HPDE6-E6E7 (cell line): ENCODE results near the gene AKR1C1.
"Not testable (repeated sequence)": the region's sequence is repeated elsewhere in the genome, so short reads cannot be mapped to it uniquely, and the experiment has no call there.

Experiments
- DNase-seq: peaks from one replicate; pipeline ENCODE4 v3.0.0; 2011; ENCODE audit warnings: missing footprints; ENCODE audit errors: extremely low spot score

AKR1C1 gene

GRCh38 chr10:4983615-4984216 lies 20.5 kb downstream of the AKR1C1 start:
- no peak for DNase-seq

DNA sequence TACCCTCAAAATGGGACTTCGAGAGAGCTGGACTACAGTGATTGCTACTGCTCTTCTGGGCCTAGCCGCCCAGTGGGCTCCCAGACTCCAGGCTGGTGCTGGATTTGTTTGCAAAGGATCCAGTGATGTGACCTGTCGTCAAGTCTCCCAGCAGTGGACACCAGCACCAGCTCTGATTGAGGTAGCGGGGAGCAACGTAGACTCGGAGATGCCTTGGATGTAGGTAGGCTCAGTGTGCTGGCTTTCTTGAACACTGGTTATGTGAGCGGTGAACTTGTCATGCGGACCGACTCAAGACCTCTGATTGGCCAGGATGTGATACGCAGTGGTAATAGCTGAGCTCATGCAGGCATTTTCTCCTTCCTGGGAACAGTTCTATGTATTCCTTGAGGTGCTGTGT lies 21.0 kb downstream of the AKR1C1 start:
- DNase-seq, result no peak

GRCh38 chr10:4984971-4985594 lies 21.9 kb downstream of the AKR1C1 start:
- no peak for DNase-seq

GRCh38 chr10:4988000-4988641 lies 24.9 kb downstream of the AKR1C1 start:
- not testable (repeated sequence) for DNase-seq

GRCh38 chr10:4990217-4990616 lies 27.0 kb downstream of the AKR1C1 start:
- DNase-seq, result no peak

DNA sequence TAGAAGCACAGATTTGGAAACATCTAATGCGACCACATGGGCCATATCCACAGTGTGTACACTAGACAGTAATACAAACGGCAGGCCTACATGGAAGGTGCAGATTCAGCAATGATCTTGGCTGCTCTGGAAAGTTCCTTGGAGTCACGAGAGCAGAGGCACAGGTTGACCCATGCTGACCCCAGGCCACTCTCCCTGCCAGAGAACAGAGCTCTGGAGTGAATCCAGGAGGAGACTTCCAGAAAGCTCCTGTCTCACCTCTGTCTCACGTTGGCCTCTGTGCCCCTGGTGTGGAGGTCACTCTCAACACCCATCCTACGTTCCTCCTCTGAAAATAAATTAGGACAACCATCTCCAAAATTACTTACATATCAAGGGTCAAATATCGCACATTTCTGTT lies 28.2 kb downstream of the AKR1C1 start:
- not testable (repeated sequence) for DNase-seq

GRCh38 chr10:4992564-4992963 lies 29.3 kb downstream of the AKR1C1 start:
- DNase-seq, result not testable (repeated sequence)

GRCh38 chr10:4994260-4994659 lies 31.0 kb downstream of the AKR1C1 start:
- DNase-seq, result not testable (repeated sequence)

- DNase-seq, result no peak
These were observed 35.5 kb downstream of the AKR1C1 start for GRCh38 chr10:4998671-4999070.

GRCh38 chr10:5002013-5002727 lies 39.0 kb downstream of the AKR1C1 start:
- DNase-seq, result no peak

DNA sequence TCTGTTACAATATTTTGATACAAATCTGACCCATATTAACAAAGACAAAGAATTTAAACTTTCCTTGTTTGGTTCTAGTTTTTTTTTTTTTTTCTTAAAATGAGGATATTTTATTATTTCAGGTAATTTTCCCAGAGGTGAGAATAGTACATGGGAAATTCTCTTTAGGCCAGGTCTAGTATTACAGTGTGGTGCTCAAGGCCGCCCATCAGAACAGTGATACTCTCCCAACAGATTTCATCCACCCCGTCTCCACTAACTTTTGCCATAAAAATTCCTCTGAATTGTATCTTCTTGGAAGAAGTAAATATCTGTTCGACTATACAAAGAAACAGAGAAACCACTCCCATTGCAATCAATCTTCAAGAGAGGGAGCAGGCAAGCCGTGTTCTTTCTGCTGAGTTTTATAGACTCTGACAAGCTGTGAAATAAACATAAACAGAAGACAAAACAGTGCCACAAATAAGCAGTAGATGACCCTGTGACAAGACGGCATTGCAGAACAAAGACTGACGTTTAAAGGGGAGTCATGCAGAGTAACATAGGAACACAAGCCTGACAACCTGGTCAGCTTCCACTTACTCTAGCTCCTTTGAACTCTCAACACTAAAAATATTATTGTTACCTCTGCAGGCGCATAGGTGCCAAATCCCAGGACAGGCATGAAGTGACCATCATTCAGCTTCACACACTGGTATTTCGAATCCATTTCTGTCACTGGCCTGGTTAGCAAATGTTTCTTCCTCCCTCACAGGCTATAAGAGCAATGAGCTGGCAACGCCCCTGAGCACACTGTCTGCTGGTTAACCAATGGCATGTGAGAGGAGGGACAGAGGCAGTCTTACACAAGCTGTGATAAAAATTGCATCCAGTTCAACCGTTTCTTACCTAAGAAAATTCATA lies 40.2 kb downstream of the AKR1C1 start, which contains the start of gene AKR1C2:
Gene AKR1C2 (minus strand): TSS at position 731 of the 903 bp plus-strand sequence. CDS start 22 bp downstream, at position 709.
- not testable (repeated sequence) for DNase-seq

DNA sequence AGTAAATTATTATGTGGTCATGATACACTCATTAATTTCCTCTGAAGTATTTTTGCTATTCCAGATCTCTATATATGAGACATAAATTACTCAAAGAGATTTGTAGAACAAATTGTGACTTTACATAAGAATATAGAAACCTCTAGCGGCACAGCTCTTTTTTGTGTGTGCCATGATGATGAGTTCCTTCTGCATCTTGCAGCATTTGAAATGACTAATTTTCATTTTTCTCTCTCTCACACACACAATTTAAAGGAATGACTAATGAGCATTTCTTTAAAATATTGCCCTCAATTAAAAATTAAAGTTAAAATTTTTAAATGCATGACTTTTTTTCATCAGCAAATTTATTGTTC lies 40.8 kb downstream of the AKR1C1 start:
- DNase-seq, result not testable (repeated sequence)

DNA sequence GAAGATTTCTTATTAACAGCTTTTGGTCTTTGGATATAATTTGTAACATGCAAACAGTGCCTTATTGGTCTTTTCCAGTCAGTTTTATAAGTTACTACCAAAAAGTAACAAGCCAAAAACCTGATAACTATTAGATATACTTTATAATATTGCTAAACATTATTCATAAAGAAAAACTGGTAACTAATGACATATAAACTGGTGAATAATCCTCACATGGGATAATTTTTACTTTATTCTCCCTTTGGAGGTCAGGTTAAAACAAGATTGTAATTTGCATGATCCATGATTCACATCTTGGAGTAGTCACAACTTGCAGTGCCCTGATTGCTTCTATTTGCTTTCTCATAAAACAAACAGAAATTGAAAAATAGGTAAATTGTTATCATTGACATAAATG lies 41.3 kb downstream of the AKR1C1 start:
- DNase-seq, result not testable (repeated sequence)

DNA sequence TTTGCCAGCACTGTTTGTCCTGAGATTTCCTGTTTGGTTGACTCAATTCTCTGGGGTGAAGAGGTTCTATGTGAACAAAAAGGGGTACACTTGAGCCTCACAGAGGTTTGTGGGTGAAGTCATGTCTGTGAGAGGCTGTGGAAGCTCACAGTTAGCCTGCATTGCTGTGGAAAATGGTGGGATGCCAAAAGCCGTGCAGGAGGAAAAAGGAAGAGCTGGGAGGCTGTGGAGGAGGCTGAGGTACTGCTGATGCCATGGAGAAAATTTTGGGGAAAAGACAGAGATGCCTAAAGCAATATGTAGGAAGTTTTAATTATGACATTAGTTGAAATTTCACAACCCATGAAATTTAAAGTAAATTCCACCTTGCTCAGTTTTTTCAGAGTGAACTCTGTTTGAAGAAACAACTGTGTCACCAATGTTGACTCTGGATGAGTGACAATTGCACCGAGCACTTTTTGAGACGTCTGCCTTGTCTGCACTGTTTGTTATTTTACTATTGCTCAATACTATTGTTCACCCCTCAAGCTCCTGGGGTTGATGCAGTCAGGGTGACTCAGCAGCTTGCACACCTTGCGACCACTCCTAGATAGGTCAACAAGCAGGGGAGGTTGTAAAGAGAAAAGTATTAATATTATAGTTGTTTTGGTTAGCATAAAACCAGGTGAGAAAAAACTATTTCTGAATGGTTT lies 45.8 kb downstream of the AKR1C1 start:
- DNase-seq, result not testable (repeated sequence)

DNA sequence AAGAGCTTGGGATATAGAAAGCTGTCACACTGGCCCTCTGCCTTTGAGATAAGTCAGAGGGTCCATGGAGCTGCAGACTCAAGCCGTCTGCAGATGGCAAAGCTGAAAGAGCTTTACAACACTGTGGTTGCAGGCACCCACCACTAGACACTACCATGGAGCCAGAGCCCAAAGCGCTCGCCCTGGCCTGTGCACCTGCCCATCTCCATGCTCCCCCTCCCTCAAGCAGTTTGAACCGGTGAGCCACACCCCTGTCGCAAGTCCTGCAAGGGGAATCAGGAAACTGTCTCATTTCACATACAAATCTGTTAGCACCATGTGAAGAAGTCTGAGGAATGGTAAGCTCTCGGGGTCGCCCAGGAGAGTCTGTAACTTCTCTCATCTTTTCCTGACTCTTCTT lies 46.8 kb downstream of the AKR1C1 start:
- DNase-seq, result not testable (repeated sequence)

- not testable (repeated sequence) for DNase-seq
These were observed 48.2 kb downstream of the AKR1C1 start for GRCh38 chr10:5011392-5011791.

DNA sequence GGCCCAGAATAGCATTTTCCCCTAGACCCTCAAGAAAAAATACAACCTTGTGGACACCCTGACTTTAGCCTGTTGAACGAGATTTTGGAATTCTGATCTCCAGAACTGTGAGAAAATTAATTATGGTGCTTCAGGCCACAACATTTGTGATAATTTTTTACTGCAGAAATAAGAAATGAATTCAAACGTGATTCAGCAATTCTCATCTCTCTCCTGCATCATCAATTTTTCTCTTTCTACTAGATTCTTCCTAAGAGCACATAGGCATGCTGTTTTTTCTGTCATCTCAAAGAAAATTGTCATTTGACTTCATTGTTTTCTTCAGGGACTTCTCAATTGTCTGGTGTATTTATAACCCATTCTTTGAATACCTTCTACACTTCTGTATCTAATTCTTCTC lies 49.4 kb downstream of the AKR1C1 start:
- DNase-seq, result no peak

DNA sequence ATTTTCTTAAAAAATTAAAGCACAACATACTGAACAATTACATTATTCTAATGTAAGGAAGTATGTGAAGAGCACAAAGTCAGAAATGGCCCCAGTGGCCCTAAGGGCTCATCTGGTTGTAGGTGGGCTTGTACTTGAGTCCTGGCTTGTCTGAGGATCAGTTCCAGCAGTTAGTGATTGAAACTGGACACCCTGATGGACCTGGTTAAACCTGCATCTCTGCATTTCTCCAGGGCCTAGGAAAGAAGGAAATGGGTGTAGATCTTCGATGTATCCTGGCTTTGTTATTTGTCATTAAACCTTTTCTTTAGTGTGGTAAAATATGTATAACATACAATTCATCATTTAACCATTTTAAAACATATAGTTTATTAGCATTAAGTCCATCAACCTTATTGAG lies 50.2 kb downstream of the AKR1C1 start:
- DNase-seq, result no peak

- not testable (repeated sequence) for DNase-seq
These were observed 51.1 kb downstream of the AKR1C1 start for GRCh38 chr10:5014200-5014910.

- no peak for DNase-seq
These were observed 51.7 kb downstream of the AKR1C1 start for GRCh38 chr10:5014936-5015335.
